IMR-90 (cell line): ENCODE results near the gene PPP1R3D. TPM values are rescaled to one million over a fixed set of nuclear protein-coding genes. Genes with fewer than 3 reads are reported as not detected.

ENCODE experiments used
- ATAC-seq: fragments of 200-7000 bp; cut with Tn5 transposase; 2 replicates; pipeline ENCODE4 v1.9.1; 2020; ENCODE audit warnings: low read depth, mild to moderate bottlenecking, moderate library complexity
- BruUV-seq: library from RNA; stranded (reverse); fragments of 400-500 nt; replicated peaks from 2 replicates; lab custom pipeline; 2021; lab: Mats Ljungman, UMichigan
- CTCF ChIA-PET: fragments of 300-600 bp; formaldehyde crosslinking; extraction: SDS; loops from one replicate; lab custom pipeline; 2021; ENCODE audit warnings: antibody characterized with exemption; lab: Yijun Ruan, JAX
- POLR2A ChIA-PET: fragments of 300-600 bp; sonication (Branson Sonifier 250); formaldehyde crosslinking; loops from one replicate; lab custom pipeline; 2022; ENCODE audit warnings: antibody characterized with exemption; ENCODE audit not compliant: unreplicated experiment; lab: Charles Lee
- DNase-seq: peaks from one replicate; pipeline ENCODE4 v3.0.0; 2013
- H2AFZ ChIP-seq: replicated peaks from 2 replicates; pipeline ENCODE3; 2013; ENCODE audit warnings: low read length, mild to moderate bottlenecking; ENCODE audit not compliant: poor library complexity
- H2AK5ac ChIP-seq: 2 replicates; pipeline ENCODE4 v1.6.1; 2013; ENCODE audit warnings: low read depth, low read length, inconsistent platforms
- H2AK9ac ChIP-seq: replicated peaks from 2 replicates; pipeline ENCODE3; 2013; ENCODE audit warnings: mild to moderate bottlenecking, low read depth, low read length, moderate library complexity; ENCODE audit not compliant: poor library complexity
- H2BK120ac ChIP-seq: 2 replicates; pipeline ENCODE4 v1.6.1; 2013; ENCODE audit warnings: low read depth, low read length, inconsistent platforms
- H2BK15ac ChIP-seq: 3 replicates; pipeline ENCODE4 v1.6.1; 2013; ENCODE audit warnings: low read depth, low read length, inconsistent platforms
- H2BK20ac ChIP-seq: 2 replicates; pipeline ENCODE4 v1.6.1; 2013; ENCODE audit warnings: low read depth, mild to moderate bottlenecking, inconsistent platforms, low read length, moderate library complexity
- H2BK5ac ChIP-seq: 2 replicates; pipeline ENCODE4 v1.6.1; 2013; ENCODE audit warnings: mild to moderate bottlenecking, low read depth, low read length, inconsistent platforms; ENCODE audit not compliant: poor library complexity, severe bottlenecking
- H3K14ac ChIP-seq: replicated peaks from 2 replicates; pipeline ENCODE4 v1.6.1; 2013; ENCODE audit warnings: low read depth, low read length, inconsistent platforms
- H3K18ac ChIP-seq: 2 replicates; pipeline ENCODE4 v1.6.1; 2013; ENCODE audit warnings: low read depth, low read length, control low read depth
- H3K23ac ChIP-seq: 2 replicates; pipeline ENCODE4 v1.6.1; 2013; ENCODE audit warnings: low read depth, low read length, inconsistent platforms
- H3K27ac ChIP-seq: 2 replicates; pipeline ENCODE4 v1.5.1; 2013; ENCODE audit warnings: mild to moderate bottlenecking, control low read depth, low read length; ENCODE audit not compliant: insufficient read depth
- H3K27me3 ChIP-seq: 2 replicates; pipeline ENCODE4 v1.6.1; 2013; ENCODE audit warnings: low read length; ENCODE audit not compliant: control insufficient read depth, insufficient read depth
- H3K36me3 ChIP-seq: 2 replicates; pipeline ENCODE4 v1.6.1; 2013; ENCODE audit warnings: low read length, mixed read lengths; ENCODE audit not compliant: control insufficient read depth, insufficient read depth
- H3K4ac ChIP-seq: 2 replicates; pipeline ENCODE4 v1.6.1; 2013; ENCODE audit warnings: low read depth, low read length, inconsistent platforms
- H3K4me1 ChIP-seq: 2 replicates; pipeline ENCODE4 v1.6.1; 2013; ENCODE audit warnings: low read length, mixed read lengths; ENCODE audit not compliant: control insufficient read depth, insufficient read depth
- H3K4me2 ChIP-seq: 2 replicates; pipeline ENCODE4 v1.6.1; 2013; ENCODE audit warnings: low read depth, mild to moderate bottlenecking, control low read depth, low read length, moderate library complexity
- H3K4me3 ChIP-seq: 2 replicates; pipeline ENCODE4 v1.5.1; 2013; ENCODE audit warnings: low read depth, mild to moderate bottlenecking, control low read depth, low read length, moderate library complexity; ENCODE audit not compliant: insufficient read depth
- H3K56ac ChIP-seq: 2 replicates; pipeline ENCODE4 v1.6.1; 2013; ENCODE audit warnings: low read length, inconsistent platforms; ENCODE audit not compliant: insufficient read depth; ENCODE audit errors: extremely low read depth
- H3K79me1 ChIP-seq, 2 experiments: 2 replicates each; pipeline ENCODE4 v1.6.1; 2013; ENCODE audit warnings: low read length in 2 of 2, inconsistent platforms in 1 of 2, low read depth in 1 of 2
- H3K9ac ChIP-seq: 2 replicates; pipeline ENCODE4 v1.6.1; 2013; ENCODE audit warnings: low read depth, low read length, control low read depth
- H3K9me1 ChIP-seq: 2 replicates; pipeline ENCODE4 v1.6.1; 2013; ENCODE audit warnings: low read length, inconsistent platforms; ENCODE audit not compliant: insufficient read depth
- H3K9me3 ChIP-seq: 2 replicates; pipeline ENCODE4 v1.6.1; 2013; ENCODE audit warnings: low read length; ENCODE audit not compliant: control insufficient read depth, insufficient read depth
- H4K20me1 ChIP-seq: 2 replicates; pipeline ENCODE4 v1.6.1; 2013; ENCODE audit warnings: low read length, inconsistent platforms; ENCODE audit not compliant: insufficient read depth
- H4K5ac ChIP-seq: 2 replicates; pipeline ENCODE4 v1.6.1; 2013; ENCODE audit warnings: mild to moderate bottlenecking, low read depth, low read length, control low read depth
- H4K8ac ChIP-seq, 2 experiments: 2 replicates each; pipeline ENCODE4 v1.6.1; 2013; ENCODE audit warnings: low read depth in 2 of 2, low read length in 2 of 2, control low read depth in 1 of 2, inconsistent platforms in 1 of 2
- H4K91ac ChIP-seq: 2 replicates; pipeline ENCODE4 v1.6.1; 2013; ENCODE audit warnings: low read depth, low read length, inconsistent platforms; ENCODE audit not compliant: insufficient read depth
- BHLHE40 ChIP-seq: fragments of 150-350 bp; IDR thresholded peaks from 2 replicates; pipeline ENCODE4 v1.6.1; 2016; ENCODE audit warnings: mild to moderate bottlenecking, low read depth, low read length
- CHD1 ChIP-seq: IDR thresholded peaks from 2 replicates; pipeline ENCODE4 v1.6.1; 2012; ENCODE audit warnings: low read depth, low read length, improper control_type of control experiment
- CTCF ChIP-seq: conservative IDR thresholded peaks from 2 replicates; pipeline ENCODE4 v1.5.1; 2012; ENCODE audit warnings: mild to moderate bottlenecking, low read depth, low read length, improper control_type of control experiment
- FOS ChIP-seq: fragments of 150-350 bp; IDR thresholded peaks from 2 replicates; pipeline ENCODE4 v1.6.1; 2016; ENCODE audit warnings: low read depth, low read length
- MAFK ChIP-seq: IDR thresholded peaks from 2 replicates; pipeline ENCODE4 v1.6.1; 2012; ENCODE audit warnings: low read depth, low read length, improper control_type of control experiment
- MAZ ChIP-seq: IDR thresholded peaks from 2 replicates; pipeline ENCODE4 v1.6.1; 2012; ENCODE audit warnings: low read depth, mild to moderate bottlenecking, low read length, improper control_type of control experiment, moderate library complexity, borderline replicate concordance
- NFE2L2 ChIP-seq: fragments of 150-350 bp; IDR thresholded peaks from 2 replicates; pipeline ENCODE4 v1.6.1; 2016; ENCODE audit warnings: low read depth, mild to moderate bottlenecking, low read length
- POLR2A ChIP-seq: IDR thresholded peaks from 2 replicates; pipeline ENCODE4 v1.6.1; 2012; ENCODE audit warnings: mild to moderate bottlenecking, low read depth, low read length
- RAD21 ChIP-seq: IDR thresholded peaks from 2 replicates; pipeline ENCODE4 v1.6.1; 2012; ENCODE audit warnings: low read length, improper control_type of control experiment
- RFX5 ChIP-seq: IDR thresholded peaks from 2 replicates; pipeline ENCODE4 v1.8.0; 2012; ENCODE audit warnings: low read depth, mild to moderate bottlenecking, low read length, moderate library complexity
- SMC3 ChIP-seq: fragments of 150-350 bp; IDR thresholded peaks from 2 replicates; pipeline ENCODE4 v1.6.1; 2016; ENCODE audit warnings: low read depth, mild to moderate bottlenecking, antibody characterized with exemption, low read length, moderate library complexity
- USF2 ChIP-seq: fragments of 150-350 bp; IDR thresholded peaks from 2 replicates; pipeline ENCODE4 v1.6.1; 2017; ENCODE audit warnings: mild to moderate bottlenecking, antibody characterized with exemption, low read length, low read depth
- WGBS, 2 experiments: methylation state at CpG; one replicate each; pipeline versions ENCODE4 v1.1.5 to v1.1.7; 2013; ENCODE audit warnings: missing lambda C conversion rate in 2 of 2; ENCODE audit not compliant: insufficient read length in 1 of 2; ENCODE audit errors: extremely low coverage in 2 of 2; 5-methylcytosine and 5-hydroxymethylcytosine counted together
- dilution Hi-C: fragments of 300-500 bp; cut with HindIII; formaldehyde crosslinking; loops from one replicate; pipeline ENCODE4 v1.14.3; 2018; ENCODE audit warnings: low sequenced_read_pairs; ENCODE audit not compliant: unreplicated experiment
- in situ Hi-C: fragments of 300-500 bp; cut with MboI; formaldehyde crosslinking; loops from 3 replicates; pipeline ENCODE4 v1.14.3; 2019; ENCODE audit warnings: low sequenced_read_pairs, inconsistent platforms, mixed read lengths
- intact Hi-C: fragments of 100-400 bp; cut with micrococcal nuclease; formaldehyde crosslinking; loops from 2 replicates; pipeline ENCODE4 v1.10.0; 2022
- polyA plus RNA-seq, 3 experiments: library from polyadenylated mRNA; depleted of rRNA; stranded (reverse); fragments of >200 nt; gene quantifications; 2 replicates each; pipeline ENCODE4 v1.2.3, GENCODE V29; 2012; ENCODE audit warnings: low replicate concordance in 1 of 3
- total RNA-seq: library from RNA; depleted of rRNA; stranded (reverse); fragments of >200 nt; gene quantifications from 2 replicates; pipeline ENCODE4 v1.2.3, GENCODE V29; 2012

Gene PPP1R3D
- total and polyA plus RNA-seq, 2 of the 4 experiments (the other 2 are of a cell fraction), result 1.6 to 2.7 TPM

GRCh38 chr20:59932616-59933295 is 7.3 kb downstream of the PPP1R3D start:
- TF ChIP-seq MAZ (no peak), MAFK (no peak), CTCF (no peak), POLR2A (no peak), CHD1 (no peak), NFE2L2 (no peak), BHLHE40 (no peak), USF2 (no peak), RFX5 (no peak), FOS (no peak), SMC3 (no peak), RAD21 (no peak)
- Histone ChIP-seq H4K20me1 (0 out of 2 replicates have a peak, but pooled peaks cover 3% of the 10 kb centered on the region), H3K9ac (no peak overlapping the region), H3K14ac (no peak overlapping the region), H2AK5ac (no peak overlapping the region), H3K79me1 (0 out of 4 replicates have a peak, but pooled peaks cover 0 to 5% of the 10 kb centered on the region in 2 experiments), H2BK20ac (no peak overlapping the region), H4K8ac (no peak overlapping the region), H3K27ac (no peak overlapping the region), H3K23ac (no peak overlapping the region), H3K36me3 (no peaks in the 10 kb centered on the region), H2AFZ (no peak overlapping the region), H3K56ac (no peak overlapping the region), H2BK15ac (no peak overlapping the region), H3K4me2 (no peak overlapping the region), H2BK5ac (no peak overlapping the region), H3K4me3 (no peak overlapping the region), H2AK9ac (no peak overlapping the region), H4K5ac (no peak overlapping the region), H2BK120ac (no peak overlapping the region), H3K4me1 (no peaks in the 10 kb centered on the region; the same call in 1 of the 2 replicates), H3K9me3 (no peaks in the 10 kb centered on the region), H3K9me1 (no peaks in the 10 kb centered on the region), H4K91ac (no peak overlapping the region), H3K27me3 (no peaks in the 10 kb centered on the region), H3K18ac (no peak overlapping the region), H3K4ac (no peak overlapping the region)
- DNase-seq (no peak), ATAC-seq (no peak)
- BruUV-seq, result no TSS peak
- ChIA-PET POLR2A (no interaction called here), CTCF (no interaction called here)
- intact Hi-C loops, result no loop called here
- dilution Hi-C loops, result no loop called here
- 100% methylated on average over 4 of the region's 72 CpGs; no CpG with 5 or more reads in 1 of the 2 experiments for WGBS, 2 experiments
- in situ Hi-C loops, result no loop called here
